ENCODE measurements around the gene SPAG17.

SPAG17 gene

DNA sequence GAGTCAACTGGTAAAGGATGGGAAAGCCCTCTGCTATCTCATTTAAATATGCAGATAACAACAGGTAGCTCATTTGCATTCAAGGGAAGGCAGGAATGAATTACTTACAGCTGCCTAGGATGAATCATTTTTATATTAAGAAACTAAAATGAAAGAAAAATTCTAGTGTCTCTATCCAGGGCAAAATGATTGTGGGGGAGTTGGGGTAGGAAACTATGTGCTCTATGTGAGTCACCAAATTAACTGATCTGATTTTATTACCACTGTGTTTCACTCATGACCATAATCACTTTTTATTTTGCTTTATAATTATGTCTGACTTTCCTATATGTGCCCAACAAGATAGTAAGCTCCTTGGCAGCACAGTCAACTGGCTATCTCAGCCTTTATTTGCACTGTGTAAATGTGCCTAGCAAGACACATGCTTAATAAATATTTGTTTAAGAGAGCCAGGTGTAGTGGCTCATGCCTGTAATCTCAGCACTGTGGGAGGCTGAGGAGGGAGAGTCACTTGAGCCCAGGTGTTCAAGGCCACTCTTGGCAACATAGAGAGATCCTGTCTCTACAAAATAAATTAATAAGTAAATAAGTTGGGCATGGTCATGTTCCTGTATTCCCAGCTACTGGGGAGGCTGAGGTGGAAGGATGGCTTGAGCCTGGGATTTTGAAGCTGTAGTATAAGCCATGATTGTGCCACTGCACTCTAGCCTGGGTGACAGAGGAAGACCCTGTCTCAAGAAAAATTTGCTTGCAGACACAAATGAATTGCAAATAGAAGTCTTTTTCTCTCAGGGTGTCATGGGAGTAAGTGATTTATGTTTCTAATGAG lies 84.1 kb downstream of the SPAG17 start:
- TF ChIP-seq, protein P1, sequence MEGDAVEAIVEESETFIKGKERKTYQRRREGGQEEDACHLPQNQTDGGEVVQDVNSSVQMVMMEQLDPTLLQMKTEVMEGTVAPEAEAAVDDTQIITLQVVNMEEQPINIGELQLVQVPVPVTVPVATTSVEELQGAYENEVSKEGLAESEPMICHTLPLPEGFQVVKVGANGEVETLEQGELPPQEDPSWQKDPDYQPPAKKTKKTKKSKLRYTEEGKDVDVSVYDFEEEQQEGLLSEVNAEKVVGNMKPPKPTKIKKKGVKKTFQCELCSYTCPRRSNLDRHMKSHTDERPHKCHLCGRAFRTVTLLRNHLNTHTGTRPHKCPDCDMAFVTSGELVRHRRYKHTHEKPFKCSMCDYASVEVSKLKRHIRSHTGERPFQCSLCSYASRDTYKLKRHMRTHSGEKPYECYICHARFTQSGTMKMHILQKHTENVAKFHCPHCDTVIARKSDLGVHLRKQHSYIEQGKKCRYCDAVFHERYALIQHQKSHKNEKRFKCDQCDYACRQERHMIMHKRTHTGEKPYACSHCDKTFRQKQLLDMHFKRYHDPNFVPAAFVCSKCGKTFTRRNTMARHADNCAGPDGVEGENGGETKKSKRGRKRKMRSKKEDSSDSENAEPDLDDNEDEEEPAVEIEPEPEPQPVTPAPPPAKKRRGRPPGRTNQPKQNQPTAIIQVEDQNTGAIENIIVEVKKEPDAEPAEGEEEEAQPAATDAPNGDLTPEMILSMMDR (conservative IDR thresholded peaks at IDR 0.05), result no peak

DNA sequence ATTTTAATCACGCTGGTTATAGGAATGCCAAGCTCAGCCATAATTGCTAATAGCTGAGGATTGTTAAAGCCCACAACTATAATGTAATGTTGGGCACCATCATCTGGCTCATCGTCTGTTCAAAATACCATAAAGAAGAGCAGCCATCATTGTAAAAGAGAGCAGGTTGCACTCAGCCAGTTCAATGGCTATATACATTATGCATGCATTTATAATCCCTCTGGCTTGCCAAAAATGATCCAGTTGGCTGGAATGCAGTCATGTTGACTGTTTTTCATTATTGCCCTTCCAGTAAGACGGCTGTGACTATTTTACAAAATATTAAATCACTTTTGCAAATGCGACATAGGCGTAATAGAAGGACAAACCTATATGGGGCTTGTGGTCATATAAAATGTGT lies 85.3 kb downstream of the SPAG17 start:
- TF ChIP-seq, protein P1 (conservative IDR thresholded peaks at IDR 0.05), result no peak
- no peak overlapping the region for H3K27ac ChIP-seq

More for the DNA sequence above, 84.1 kb downstream of the SPAG17 start:
- H3K27ac ChIP-seq, result peak overlapping the region; percentile 38

DNA sequence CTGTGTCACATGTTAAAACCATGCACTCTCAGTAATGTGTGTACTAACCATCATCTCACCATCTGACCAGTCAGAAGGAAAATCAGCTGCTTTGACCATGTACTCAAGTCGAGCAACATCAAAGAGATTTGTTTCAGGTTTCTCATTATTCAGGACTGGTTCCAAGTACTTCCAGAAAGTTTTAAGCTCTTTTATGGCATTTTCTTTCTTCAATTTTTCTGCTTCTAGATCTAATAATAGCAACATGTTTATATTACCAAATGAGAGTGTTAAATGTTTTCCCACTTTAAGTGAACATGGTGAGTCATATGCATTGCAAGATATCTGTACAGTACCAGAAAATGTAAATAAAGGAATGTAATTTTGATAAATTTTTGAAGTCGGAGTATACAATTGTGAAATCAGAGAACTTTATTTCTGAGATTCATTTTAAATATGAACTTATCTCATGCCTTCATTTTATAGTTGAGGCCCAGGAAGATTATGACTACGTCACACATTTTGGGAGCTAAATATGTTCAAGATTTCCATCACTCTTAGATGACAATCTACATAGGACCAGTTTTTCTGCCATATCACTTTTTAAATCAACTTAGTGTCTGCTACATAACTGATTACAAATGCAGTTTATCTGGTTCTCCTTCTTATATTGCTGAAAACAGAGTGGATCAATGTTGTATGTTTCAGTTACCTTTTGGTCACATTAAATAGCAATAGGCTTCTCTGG lies 87.2 kb downstream of the SPAG17 start:
- H3K27ac ChIP-seq, result no peak overlapping the region
- TF ChIP-seq, protein P1 (conservative IDR thresholded peaks at IDR 0.05), result no peak

DNA sequence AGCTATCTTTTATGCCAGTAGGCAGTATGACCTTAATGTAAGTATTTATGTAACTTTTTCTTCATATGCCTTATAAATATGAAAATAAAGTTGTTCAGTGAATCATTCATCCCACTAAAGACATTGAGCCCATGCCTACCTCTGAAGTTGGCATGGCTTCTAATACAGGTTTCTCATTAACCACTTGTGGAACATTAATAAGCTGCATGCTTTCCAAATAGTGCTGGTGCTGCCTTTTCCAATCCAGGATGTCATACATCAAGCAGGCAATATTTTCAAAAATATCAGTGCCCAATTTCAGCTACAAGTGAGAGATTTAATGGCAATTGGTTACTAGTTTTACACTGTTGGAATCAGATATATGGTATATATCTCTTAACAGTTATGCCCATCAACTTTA lies 92.0 kb downstream of the SPAG17 start:
- H3K27ac ChIP-seq, result no peak overlapping the region
- TF ChIP-seq, protein P1 (conservative IDR thresholded peaks at IDR 0.05), result no peak

DNA sequence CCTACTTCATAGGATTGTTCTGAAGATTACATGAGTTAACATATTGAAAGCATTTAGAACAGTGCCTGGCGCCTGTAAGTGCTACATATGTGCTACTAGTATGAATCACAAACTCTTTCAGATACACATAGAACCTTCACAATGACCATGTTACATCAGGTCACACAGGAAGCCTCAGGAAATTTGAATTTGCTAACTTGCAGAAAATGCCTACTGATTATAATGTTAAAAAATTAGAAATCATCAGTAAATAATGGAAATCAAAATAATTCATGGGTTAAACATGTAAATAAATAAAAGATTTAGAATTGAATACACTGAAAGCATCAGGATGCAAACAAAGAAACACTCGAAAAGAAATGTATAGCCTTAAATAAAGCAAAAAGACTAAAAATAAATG lies 94.9 kb downstream of the SPAG17 start:
- TF ChIP-seq, protein P1 (conservative IDR thresholded peaks at IDR 0.05), result no peak
- no peak overlapping the region for H3K27ac ChIP-seq

DNA sequence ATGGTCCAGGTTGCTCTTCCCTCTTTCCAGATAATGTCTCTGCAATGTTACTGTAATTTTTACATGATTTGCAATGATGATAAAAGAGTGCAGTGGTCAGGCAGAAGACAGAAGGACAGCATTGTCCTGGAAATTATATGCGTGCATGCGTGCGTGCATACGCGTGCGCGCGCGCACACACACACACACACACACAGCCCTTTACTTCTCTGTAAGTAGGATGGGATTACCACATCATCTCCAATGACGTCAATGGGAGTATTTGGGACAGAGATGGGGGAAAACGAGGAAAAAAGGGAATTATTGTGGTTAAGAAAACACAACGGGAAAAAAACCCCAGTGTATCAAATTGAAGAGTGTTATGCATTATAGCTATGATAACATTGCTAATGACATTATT lies 99.7 kb downstream of the SPAG17 start:
- TF ChIP-seq, protein P1 (conservative IDR thresholded peaks at IDR 0.05), result no peak
- H3K27ac ChIP-seq, result no peak overlapping the region

DNA sequence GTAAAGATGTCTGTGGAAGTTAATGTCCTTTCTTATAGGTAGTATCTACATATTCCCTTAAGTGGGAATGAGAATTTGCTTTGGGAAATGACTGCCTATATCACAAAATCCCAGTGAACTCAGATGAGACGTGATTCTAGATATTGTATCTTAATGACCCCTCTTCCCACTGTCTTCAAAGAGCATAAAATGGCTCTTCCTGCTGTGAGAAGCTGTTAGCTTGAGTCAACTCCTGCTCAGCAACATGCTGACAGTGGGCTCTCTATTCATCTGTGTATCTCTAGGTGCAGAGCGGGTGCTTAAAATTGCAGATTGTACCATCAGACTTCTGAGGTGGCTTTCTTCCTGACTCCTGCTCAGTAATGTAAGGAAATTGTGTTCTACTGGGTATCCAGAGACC lies 100.6 kb downstream of the SPAG17 start:
- TF ChIP-seq, protein P1 (conservative IDR thresholded peaks at IDR 0.05), result no peak
- H3K27ac ChIP-seq, result no peak overlapping the region

Measured in VCaP (cell line).